ENCODE data around the gene ADH4.

- no peak for TF ChIP-seq CTCF (IDR thresholded peaks at IDR 0.05)
- TF ChIP-seq POLR2A (IDR thresholded peaks at IDR 0.05): no peak
Measured at GRCh38 chr4:99161373-99162099, 17.4 kb upstream of the ADH4 start.

All from esophagus squamous epithelium (tissue), 4 donors.